Stimulated activated CD4-positive, alpha-beta T cell treated with anti-CD3 and anti-CD28 coated beads, TNF-alpha, amount 100 ng/mL, for 4 hours (primary cell): ENCODE measurements around the gene SAMD14.

Experiments used
- DNase-seq, 3 experiments: peaks; one replicate each; pipeline ENCODE4 v3.0.0-alpha.2; 2020; ENCODE audit warnings: low read depth in 3 of 3

The SAMD14 gene

DNA sequence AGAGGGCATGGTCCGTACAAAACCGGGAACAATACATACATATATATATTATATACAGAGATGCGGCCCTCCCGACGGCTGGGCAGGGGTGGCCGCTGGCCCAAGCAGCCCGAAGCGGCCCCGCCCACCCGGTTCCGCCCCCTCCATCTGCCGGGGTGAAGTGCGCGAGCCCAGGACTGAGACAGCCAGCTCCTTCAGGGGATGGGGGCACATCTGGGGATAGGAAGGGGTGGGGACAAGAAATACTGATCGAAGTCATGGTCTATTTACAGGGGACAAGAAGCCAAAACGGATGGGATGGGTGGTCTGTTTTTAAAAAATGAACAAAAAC lies 3.8 kb upstream of the SAMD14 start:
- DNase-seq: no peak

DNA sequence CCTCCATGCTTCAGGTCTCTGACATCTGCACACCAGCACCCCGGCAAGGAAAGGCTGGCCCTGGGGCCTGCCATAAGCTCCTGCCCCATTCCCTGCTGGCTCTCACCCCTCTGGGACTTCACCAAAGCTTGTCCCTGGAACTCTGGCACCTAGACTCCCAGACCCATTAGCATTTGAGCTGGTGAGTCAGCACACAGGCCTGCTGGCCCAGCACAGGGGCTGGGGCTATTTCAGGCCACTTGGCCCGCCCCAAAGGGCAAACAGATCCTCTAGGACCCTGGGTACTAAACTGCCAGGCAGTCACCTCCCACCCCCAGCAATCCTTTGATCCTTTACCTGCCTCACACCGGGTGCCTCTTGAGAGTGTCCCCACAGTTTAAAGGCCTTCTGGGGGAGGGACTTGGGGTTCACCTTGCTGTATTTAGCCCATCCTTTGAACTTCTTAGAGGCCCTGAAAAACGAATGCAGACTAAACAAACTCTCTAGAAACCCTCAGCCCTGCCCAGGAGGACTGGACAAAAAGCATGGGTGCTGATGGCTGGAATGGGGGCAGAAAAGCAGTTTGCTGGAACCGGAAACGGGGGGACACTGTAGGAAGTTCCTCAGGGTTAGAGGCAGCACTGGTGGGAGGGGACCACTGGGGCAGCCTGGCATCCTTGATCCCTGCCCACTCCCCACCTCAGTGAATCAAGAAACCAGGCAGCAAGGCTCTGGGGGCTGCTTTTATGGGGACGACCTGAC lies 3.2 kb upstream of the SAMD14 start:
- no peak for DNase-seq

DNA sequence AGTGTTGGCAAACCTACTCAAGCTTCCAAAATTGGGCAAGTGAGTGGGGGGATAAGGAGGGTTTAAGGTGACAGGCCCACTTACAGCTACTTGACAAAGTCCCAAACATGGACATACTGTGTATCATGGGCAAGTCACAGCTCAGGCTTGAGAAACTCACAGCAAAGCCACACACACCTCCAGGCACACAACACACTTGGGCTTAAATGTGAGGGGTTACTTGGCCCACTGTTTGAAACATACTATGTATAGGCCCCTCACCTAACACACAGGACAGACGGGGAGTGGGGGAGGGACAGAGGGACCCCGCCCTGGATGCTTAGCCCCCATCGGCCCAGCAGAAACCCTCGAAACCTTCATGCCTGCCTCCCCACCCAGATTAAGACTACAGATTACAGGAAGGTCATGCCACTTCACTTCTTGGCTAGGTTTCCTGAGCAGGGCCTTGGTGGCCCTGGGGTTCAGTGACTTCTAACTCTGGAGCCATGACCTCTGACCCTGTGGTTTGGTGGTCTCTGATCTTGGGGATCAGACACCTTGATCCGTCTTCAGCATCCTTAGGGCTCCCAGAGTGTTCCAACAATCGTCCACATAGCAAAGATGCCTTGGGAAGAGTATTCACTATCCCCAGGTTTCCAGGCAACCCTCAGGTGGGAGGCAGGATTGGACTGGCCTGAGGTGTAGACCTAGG lies 2.3 kb upstream of the SAMD14 start:
- DNase-seq: no peak

DNA sequence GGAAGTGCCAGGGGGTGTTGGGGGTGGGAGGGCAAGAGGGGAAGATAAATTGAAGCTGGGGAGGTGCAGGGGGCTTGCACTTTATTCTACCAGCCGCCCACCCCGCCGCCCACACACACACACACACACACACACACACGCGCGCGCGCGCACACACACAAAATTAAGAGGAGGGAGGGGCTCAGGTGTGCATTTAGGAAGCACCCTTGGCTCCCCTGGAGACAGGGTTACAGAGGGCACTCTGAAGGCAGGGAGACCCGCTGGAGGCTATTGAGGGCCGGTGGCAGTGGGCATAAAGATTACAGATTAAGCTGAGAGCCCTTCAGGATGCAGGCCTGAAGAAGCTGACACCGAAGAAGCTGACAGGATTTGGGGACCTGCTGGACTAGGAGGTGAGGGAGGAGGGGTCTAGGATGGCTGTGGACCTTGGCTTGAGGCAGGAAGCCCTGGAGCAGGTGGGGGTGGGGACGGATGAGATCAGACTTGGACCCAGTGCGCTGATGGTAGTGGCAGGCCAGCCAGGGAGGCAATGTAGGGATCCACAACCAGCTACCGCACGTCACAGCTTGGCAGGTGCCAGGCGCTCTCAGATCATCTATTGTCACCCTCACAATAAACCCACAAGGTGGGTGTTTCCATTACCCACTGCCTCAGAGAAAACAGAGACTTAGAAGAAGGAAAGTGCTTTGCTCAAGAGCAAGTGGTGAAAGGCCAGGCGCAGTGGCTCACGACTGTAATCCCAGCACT lies 772 bp upstream of the SAMD14 start:
- no peak for DNase-seq

DNA sequence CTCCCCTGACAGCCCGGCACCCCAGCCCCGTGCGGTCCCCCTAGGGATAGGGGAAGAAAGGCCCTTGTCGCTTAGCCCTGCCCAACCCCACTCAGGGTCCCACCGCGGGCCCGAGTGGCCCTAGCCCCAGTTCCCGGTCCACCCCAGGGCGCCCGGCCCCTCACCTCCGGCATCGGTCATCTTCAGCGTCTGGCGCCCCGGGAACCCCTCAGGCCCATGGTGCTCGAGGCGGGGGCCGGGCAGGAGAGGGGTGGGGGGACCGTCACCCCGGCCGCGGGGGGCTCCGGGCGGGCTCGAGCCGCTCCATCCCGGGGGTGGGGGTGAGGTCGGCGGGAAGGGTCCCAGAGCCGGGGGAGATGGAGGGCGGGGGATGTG lies 620 bp downstream of the SAMD14 start:
- no peak for DNase-seq

DNA sequence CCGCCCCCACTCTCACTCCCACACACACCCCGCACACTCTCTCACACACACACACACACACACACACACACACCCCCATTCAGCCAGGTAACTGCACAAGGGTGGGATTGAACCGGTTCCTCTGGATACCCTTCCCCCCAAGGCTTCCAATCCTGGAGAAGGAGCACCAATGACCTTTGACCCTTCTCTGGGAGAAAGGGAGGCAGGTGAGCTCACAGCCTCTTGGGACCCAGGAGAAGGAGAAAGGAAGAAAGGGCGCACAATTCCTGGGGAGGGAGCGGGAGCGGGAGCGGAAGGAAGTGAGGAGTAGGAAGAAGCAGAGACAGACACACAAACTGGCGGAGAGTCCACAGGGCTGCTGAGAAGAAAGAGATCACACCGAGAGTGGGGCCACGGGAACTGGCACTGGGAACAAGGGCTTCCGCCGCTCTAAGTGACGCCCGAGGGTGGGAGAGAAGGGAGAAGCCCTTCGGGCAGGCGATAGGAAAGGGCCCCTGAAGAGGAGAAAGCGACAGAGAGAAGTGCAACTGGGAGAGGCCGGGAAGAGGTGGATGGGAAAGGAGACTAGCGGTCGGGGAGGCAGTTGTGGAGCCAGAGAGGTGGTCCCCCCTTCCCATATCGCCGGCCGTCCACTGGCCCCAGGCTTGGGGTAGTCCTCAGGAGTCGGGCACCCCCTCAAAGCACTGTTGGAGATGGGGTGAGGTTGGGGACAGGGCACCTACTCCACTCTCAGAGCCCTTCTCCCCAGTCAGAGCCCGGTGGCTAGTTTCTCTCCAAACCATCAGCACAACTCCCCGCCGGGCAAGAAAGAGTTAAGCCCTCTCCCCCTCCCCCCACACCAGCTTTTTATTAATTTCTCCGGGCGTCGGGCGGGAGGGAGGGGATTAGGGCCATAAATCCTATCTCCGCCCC lies 1.3 kb downstream of the SAMD14 start:
- no peak for DNase-seq

DNA sequence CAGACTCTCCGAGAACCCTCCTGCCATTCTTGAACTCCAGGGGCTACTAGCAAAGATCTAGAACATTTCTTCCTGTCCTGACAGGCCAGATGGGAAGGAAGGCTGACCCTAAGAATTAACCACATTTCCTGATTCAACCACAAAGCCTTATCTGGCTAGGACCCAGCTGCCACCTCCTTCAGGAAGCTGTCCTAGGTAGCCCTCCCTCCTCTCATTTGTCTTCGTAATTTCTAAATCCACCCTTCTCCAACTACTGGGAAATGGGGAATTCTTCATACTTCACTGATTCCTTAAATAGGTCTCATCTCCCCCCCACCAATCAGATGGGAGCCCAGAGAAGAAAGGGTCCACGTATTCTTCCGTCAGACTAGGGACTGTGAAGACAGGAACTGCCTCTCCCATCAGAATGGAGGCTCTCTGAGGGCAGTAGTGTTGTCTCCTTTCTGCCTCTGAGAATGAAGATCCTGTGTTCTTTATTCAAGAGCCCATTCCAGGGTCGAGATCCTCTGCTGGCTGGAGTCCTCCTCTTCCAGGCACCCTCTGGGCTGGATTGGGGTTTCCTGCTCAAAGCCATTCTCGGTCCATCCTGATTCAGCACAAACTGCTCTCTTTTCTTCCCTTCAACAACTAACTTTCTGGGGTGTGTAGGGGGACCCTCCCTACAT lies 2.1 kb downstream of the SAMD14 start:
- DNase-seq: no peak

DNA sequence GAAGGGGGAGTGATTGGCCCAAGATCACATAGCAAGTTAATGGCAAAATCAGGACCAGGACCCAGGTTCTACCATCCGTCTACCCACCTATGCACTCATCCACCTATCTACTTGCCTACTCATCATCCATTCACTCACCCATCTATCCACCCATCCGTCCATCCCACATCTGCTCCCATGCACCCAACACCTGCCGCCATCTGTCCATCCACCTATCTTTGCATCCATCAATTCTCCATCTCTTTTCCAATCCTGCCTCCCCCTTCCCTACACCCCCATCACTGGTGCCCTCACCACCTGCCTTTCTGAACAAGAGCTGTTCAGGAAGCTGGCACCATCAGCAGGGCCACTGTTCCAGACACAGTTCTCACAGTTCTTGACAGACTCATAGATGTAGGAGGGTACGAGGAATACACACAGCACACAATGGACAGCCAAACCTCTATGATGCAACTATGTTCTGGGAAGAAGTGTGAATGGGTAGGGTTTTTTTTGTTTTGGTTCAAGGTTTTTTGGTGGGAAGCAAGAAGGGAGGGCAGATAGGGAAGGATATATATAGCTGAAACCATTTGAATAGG lies 4.5 kb downstream of the SAMD14 start:
- DNase-seq: no peak

DNA sequence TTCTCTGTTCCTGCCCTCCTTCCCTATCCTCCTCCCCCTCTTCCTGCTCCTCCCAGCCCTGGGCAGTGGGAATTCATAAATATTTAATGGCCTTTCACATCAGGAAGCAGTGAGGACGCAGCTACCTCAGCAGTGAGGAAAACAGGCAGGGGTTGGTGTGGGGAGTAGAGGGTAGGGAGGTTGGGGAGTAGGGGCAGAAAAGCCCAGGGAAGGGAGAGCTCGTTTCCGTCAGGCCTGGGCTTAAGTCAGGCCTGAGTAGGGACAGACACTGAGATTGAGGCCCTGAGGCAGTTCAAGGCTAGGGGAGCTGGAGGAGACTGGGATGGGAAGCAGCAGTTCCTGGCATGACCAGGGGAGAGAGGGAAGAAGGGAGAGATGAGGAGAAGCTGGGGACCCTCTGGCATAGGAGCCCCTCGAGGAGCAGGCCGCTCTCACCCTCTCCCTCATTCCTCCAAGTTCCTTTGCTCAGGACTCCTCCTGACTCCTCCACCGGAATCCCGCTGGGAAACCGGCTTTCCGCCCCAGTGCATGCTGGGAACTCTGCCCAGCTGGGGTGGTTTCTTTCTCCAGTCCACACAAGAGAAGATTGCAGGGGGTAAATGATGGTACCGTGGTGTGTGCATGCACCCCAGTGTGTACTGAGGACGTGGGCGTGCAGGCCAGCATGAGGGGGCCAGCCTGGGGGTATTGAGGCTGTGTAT lies 6.2 kb downstream of the SAMD14 start:
- DNase-seq: no peak

DNA sequence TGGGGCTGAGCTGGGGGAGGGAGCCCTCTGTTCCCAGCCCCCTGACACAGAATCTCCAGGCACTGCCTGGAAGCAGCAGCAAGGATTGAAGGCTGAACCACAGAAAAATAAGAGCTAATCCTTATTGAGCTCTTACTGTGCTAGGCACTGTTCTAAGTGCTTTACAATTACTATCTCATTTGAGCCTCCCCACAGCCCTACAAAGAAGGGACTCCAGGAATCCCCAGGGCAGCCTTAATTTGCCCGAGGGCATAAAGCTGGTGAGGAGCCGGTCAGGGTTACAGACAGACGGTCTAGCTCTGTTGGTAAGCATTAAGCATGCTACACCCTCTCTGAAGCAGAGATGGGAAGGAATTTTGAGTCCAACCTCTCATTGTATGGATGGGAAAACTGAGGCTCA lies 7.0 kb downstream of the SAMD14 start:
- DNase-seq: no peak

DNA sequence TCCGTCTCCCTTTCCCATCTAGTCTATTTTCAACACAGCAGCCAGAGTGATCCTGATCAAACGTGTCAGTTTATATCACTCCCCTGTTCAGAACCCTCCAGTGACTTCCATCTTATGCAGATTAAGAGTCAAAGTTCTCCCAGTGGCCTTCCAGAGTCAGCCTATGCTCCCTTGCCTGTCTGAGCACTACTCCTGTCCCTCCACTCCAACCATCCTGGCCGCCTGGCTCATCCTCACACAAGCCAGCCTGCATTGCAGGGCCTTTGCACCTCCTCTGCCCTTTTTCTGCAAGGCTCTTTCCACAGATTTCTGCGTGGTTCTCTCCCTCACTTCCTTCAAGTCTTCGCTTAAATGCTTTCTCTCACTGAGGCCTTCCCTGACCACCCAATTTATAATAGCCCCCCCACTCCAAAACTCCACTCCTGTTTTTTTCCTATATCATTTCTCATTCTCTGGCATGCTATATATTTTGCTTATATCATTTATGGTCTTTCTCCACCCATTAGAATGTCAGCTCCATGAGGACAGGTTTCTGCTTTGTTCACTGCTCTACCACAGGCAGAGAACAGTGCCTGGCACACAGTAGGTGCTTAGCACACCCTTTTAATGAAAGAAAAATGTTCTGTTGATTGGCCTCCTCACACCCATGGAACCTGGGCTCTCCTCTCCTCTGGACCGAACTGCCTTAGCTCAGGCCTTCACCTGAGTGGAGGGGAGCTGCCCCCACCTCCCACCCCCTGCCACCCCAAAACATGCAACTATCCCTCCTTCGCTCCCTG lies 9.3 kb downstream of the SAMD14 start:
- DNase-seq: no peak

DNA sequence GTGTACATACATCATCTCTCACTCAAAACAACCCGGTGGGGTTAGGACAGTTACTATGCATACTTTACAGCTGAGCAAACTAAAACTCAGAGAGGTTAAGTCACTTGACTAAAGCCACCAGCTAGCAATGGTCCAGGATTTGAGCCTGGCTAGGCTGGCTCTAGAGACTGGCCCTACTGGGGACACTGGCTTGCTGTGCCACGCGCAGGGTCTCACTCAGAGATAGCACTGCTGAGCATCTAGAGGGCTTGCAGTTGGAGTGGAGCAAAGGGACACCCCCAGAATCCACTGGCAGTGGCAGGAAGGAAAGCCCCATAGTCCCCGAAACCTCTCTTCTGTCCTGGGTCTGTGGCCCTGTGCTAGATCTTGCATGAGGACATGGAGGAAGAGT lies 11.1 kb downstream of the SAMD14 start:
- DNase-seq: no peak

DNA sequence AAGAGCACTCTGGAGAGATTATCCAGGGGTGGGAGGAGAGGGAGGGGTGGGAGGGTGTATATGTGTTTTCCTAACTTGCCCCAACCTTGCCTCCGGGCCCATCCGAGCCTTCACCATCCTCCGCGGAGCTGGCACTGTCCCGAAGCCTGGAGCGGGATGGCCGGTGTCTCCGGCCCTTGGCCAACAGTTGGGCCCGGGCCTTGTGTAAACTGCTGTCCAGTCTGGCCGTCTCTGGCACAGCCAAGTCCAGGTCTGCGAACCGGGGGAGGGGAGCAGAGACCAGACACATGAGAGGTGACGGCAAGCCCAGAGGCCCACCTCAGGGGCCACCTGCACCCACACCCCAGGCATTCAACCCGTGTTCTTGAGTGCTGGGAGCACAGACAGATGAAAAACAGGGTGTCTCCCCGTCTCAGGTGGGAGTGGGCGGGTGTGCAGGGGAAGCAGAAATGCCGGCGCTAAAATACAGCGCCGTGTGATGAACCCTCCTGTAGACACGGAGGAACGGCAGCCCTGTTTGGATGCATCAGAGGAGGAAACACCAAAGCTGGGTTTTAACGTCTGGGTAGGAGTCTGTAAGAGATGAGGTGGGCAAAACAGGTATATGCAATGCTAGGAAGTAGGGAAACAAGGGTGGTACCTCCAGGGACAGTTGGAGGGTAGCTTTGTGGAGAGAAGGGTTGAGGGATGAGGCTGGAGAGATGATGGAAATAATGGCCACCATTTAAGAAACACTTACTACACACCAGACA lies 11.7 kb downstream of the SAMD14 start:
- no peak for DNase-seq

DNA sequence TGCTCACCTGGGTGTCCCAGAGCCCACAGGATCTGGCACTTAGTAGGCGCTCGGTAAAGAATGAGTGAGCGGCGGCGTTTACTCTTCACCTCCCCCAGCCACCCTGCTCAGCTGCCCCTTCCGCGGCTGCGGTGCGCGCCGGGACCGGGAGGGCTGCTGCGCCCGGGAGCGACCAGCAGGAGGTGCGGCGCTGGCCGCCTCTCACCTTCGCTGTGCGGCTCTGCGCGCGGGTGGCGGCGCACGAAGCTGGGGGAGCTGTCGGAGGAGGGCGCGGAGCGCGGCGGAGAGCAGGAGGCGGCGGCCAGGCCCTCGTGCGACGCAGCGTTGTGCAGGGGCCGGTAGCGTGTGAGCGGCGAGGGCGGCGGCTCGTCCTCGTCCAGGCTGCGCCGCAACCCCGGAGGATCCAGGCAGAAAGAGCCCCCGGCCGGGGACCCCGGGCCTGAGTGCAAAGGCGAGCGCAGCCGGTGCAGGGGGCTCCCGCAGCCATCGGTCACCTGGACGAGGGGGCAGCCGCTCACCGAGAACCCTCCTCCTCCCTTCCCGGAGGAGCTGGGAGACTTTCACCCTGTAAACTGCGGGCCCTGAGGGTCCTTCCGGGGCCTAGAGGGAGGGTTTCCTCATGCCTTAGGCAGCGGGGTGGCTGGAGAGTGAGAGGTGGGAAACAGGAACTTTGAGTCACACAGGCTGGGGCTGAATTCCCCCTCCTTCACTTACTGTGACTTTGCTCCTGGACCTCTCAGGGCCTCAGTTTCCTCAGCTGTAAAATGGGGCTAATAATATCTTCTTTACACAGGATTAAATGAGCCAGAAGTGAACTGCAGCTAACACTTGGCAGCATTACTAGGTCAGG lies 12.5 kb downstream of the SAMD14 start:
- DNase-seq: peak in 2 of 3 experiments; percentile 38 to 47

DNA sequence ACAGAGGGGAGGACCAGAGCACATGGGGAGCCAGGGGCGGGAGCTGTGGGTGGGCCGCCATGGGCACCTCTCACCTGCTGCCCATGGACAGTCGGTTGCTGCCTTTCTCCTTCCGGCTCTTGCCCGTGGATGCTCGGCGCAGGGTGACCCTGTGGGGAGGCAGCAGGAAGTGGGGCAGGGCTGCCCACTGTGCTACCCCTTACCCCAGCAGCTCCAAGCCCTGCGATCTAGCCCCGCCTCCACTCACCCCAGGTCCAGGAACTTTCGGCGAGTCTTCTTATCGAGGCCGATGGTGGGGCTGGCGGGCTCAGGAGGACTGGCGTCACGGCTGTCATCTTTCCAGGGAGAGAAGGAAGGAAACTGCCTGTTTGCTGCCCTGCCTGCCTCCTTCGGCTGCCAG lies 14.2 kb downstream of the SAMD14 start:
- no peak for DNase-seq

DNA sequence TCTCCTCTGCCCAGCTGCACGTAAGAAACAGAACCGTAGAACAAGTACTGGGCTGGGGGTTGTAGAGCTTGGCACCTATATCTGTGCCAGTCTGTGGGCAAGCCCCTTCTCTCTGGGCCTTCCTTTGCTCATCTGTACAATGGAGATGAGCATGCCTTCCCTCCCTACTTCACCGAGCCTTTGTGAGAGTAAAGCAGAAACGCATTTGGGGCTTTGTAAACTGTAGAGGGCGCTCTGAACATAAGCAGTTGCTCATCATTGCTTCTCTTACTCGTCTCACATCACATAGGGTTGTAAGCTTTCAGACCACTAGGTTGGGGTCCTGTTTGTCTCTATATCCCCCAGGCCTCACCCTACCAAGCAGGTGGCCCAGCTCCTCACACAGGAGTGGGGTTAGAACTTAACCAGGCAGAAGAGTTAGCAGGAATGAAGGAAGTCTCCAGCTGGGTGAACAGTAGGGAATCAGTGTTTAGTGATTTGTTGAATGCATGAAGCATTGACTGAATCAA lies 15.1 kb downstream of the SAMD14 start:
- DNase-seq: no peak

DNA sequence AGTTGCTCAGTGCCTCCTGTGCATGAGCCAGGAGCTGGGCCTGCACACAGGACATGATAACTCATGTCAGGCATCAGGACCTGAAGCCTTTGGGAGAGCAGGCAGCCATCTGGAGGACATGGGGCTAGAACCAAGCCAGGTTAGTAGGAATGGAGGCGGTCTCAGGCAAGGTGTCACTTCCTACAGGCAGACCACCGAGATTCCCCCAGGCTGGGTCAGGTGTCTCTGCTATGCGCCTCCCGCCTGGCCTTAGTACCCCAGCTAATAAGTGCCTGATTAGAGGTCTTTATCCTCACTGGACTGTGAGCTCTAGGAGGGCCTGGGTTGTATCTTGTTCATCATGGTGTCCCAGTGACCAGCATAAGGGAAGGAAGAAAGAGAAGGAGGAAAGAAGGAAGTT lies 15.6 kb downstream of the SAMD14 start:
- no peak for DNase-seq
